HG03442 (cell line): ENCODE measurements around the gene SLC9A9.
"Not testable (repeated sequence)": the region's sequence is repeated elsewhere in the genome, so short reads cannot be mapped to it uniquely, and the experiment has no call there.

Source experiments
- ATAC-seq: cut with Tn5 transposase; IDR thresholded peaks from one replicate; pipeline ENCODE4 v1.9.1; 2021; ENCODE audit warnings: mild to moderate bottlenecking, moderate library complexity; ENCODE audit not compliant: unreplicated experiment

Gene SLC9A9

DNA sequence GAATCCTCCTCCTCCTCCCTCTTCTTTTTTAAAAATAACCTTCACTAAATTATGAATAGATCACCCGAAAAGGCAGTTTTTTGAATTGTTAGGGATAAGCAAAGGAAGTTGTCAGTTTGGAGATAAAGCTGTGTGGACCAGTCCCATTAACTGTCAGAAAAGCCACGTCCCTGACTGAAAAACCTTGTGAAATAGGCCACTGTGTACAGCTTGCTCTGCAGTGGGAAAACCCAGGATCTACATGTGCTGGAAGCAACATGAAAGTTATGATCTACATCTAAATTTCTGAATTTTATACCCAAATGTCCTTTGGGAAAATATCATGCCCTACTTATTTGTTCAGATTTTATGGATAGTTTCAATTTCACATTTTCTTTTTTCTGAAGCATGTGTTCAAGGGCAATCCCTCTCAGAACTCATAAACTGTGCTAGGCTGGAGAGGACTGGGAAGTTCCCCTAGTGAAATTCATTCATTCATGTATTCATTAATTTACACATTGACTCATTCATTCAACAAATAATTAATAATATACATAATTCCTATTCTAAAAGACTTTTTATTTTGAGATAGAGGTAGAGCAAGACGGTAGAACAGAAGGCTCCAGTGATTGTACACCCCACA lies 149.5 kb downstream of the SLC9A9 start:
- no peak for ATAC-seq

DNA sequence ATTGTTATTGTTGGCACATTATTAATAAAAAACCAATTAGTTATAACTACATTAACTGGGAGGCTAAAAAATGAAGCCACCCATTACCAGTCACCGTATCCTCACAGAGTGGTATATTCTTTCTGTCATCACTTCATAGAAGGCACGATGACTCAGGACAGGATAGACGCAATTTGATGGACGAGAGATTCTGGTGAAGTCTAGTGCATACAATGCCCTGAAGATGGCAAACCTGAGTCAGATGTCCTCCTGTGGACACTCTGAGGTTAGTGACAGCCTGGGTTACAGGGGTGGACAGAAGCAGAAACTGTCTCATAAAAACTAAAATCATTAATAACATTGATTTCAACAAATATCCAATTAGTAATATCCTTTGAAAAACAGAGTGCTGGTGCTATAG lies 150.3 kb downstream of the SLC9A9 start:
- no peak for ATAC-seq

DNA sequence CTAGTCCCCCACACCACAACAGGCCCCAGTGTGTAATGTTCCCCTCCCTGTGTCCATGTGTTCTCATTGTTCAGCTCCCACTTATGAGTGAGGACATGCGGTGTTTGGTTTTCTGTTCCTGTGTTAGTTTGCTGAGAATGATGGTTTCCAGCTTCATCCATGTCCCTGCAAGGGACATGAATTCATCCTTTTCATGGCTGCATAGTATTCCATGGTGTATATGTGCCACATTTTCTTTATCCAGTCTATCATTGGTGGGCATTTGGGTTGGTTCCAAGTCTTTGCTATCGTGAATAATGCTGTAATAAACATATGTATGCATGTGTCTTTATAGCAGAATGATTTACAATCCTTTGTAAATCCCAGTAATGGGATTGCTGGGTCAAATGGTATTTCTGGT lies 152.9 kb downstream of the SLC9A9 start:
- ATAC-seq = not testable (repeated sequence)

DNA sequence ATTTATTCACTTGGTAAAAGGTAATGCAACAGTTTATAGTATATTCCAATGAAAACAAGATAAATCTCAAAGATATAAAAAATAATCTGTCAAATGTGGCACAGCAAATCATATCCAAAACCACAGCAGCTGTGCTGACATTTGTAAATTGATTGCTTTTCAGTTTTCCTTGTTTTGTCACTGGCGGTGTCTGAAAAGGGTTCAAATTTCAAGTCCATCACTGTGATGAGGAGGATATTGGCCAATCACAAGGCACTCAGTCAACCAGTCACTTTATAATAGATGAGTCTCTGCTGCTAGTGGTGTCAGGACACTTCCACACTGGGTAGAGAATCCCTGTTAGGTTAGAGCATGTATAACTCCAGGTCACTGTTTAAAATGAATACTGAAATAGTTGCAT lies 154.8 kb downstream of the SLC9A9 start:
- ATAC-seq = no peak

DNA sequence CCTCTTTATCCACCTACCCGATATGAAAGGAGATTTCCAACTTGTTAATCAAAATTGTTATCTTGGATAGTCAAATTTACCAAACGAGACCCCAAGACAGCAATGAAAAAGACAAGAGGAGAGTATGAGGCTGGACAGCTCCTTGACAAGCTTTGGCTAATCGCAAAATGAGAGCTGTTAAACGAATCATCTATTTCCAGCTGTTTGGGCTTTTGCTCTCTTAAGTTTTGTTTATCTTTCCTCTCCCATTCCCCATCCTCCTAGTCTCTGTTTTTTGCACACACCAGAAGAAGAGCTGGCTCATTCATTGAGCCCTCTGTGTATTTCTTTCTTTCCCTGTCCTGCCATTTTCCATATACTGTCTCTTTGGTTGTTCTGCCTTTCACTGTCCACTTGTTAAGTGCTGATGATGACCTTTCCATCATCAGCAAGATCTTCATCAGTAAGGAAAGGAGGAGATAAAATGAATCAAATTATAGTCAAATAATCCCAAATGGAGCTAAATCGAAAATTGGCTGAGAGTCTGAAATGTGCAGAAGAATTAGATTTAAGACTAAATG lies 161.6 kb downstream of the SLC9A9 start:
- ATAC-seq = no peak

DNA sequence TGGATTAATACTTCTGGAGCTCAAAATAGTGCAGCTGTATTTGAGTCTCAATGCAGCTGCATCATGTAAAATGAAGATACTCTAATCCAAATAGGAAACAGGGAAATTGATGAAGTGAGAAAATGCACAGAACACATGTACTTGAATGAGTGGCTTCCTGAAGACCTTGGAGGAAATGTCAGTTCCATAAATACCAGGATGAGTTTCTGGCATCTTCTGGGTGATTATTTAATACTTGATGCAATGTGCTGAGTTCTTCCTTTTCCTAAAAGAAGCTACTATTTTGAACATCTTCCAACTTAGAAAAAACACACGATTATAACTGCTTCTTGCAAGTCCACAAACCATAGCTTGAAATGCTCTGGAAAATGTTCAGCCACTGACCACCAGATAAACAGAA lies 162.8 kb downstream of the SLC9A9 start:
- ATAC-seq = no peak

DNA sequence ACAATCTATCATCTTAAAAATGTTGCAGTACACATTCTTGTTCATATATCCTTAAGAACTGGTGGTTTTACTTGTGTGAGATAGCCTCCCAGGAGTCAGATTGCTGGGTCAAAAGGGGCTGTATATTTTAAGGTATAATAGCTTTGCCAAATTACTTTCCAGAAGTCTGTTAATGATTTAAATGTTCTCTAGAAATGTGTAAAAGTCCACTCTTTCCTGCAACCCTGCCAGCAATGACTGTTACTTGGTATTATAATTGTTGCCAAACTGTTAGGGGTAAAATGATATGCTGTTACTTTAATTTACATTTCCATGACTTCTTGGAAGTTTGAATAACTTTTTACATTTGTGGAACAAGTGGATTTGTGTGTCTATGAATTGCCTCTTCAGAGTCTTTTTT lies 170.8 kb downstream of the SLC9A9 start:
- no peak for ATAC-seq

DNA sequence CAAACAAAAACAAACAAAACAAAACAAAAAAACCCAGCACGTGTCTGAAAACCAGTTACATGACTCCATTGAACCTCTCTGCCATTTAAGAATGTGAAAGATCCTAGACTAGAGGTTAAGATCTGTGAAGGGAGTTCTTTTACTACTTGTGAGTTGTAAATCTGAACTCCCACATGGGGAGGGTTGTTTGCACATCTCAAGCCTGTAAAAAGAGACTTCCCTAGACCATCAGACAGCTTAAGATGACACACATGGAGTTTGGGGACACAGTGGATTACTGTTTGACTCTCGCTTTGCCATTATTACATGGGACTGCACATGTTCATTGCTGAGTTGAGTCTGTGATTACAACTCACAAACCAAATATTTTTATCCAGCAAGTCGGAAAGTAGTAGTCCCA lies 171.5 kb downstream of the SLC9A9 start:
- ATAC-seq = no peak

DNA sequence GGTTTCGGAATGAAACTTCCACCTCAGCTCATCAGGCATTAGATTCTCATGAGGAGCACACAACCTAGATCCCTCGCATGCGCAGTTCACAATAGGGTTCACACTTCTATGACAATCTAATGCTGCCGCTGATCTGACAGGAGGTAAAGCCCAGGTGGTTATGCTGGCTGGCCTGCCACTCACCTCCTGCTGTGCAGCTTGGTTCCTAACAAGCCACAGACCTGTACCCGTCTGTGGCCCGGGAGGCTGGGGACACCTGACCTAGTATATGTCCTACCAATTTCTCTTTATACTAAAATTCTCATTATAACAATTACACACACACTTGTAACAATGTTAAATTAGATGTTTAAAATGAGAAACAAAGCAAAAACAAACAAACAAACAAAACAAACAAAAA lies 172.2 kb downstream of the SLC9A9 start:
- no peak for ATAC-seq

DNA sequence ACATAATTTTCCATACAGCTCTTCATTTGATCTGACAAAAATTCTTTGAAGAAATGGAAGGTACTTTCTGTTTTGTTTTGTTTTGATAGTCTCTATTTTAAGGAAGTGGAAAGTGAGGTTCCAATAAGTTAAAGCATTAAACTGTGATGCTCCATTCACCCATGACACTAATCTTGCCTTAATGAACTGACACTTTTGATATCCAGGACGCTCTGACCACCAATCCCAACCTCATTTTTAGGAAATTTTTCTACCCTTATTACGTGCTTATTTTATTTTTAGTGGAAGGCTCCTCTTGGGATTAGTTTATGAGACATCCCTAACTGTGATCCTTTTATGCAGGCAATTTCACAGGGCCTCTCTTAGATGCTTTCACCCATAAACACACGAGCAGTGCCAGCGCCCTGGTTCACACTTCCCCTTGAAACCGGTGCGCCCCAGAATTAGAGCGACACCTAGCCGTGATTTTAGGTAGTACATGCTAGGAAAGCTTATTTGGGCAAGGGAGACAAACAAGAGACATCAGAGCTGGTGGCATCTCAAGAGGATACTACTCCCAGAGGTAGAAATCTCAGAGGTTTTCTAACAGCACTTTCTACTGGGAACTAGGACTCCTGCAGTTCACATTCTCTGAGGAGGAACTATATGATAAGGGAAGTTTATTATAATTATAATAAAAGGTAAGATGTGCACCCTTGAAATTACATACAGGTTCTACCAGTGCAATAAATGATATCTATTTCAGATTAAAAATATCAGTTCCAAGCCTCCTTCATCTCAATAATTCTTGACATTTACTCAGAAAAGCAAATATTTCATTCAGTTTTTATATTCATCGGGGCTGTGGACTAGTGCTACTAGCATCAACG lies 173.9 kb downstream of the SLC9A9 start:
- peak; percentile 57 for ATAC-seq

DNA sequence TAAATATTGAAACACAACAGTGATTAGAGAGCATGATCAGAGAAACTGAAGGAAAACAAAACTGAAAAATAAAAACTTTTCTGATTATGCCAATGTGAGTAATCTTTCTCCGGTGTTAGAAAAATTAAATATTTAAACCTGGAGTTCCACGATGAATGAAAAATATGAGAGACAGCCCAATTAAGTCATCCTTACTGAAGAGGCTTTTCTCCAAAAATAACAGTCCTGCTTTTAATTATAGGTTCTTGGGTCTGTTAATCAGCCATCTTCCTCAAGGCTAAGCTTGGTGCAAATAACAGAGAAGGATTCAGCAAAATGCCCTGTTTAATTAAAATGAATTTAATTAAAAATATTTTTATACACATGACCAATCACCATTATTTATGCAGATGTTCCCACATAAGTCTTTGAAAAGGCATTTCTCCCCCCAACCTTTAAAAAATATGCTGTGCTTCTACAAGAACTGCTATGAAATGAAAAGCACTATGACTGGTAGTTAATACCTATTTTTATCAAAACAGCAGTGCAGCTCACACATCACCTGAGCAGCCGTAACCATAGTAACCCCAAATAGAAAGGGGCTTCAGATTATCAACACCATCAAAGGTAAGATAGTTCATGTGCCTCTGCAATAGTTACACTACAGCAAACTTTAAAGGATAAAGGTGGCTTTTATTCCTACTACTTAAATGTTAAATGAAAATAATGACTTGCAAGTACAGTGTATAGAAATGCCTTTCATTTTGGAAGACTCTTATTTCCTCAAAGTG lies 175.7 kb downstream of the SLC9A9 start:
- ATAC-seq = no peak

DNA sequence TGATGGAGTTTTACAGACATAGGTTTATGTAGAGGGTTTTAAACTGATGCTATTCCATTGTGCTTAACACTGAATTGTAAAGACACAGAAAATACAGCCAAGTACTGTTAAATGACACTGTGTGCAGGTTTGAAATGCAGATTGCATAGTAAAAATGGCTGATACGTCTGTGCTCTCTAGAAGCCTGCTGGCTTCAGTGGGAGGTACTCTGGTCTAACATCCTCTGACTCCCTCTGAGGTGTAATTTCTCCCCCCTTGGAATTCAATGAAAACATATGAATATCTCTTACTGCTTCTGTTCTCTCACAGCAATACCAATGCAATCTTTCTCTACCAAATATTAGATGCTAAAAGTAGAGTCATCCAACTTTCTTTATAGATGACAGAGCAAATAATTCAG lies 176.6 kb downstream of the SLC9A9 start:
- no peak for ATAC-seq

DNA sequence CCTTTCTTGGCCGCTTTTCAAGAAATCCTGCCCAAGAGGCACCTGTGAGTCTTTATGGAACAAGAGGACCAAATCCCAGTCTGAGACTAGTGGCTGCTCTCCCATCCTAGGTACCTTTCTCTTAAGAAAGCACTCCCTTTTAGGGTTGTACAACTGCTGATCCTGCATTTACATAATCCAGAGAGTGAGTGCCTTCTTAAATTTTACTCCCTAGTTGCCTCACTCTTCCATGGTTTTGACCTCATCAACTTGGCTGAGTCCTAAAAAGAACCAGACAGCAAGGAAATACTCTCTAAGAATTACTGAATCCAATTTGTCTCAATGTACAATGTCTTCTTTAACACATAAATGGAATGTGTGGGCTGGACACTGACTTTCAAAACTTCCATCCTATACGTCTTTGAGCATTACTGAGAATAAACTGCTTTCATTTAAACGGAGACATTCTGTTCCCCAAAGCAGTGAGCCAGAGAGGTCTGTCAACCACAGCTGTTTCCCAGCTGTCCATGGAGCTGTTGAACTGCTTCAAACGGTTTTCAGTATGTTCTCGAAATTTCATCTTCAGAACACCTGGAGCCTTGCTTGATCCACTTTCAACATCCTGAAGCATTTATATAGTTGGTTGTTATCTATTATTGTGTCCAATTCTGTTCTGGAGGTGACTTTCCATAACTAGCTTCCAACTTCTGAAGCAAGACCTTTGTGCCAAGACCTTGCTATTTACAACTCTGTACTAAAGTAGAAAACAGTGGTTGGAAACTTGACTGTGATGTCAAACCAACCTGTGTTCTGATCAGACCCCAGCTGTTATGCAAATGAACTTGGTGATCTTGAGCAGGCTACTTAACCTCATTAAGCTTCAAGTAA lies 179.1 kb downstream of the SLC9A9 start:
- peak; percentile 90 for ATAC-seq

DNA sequence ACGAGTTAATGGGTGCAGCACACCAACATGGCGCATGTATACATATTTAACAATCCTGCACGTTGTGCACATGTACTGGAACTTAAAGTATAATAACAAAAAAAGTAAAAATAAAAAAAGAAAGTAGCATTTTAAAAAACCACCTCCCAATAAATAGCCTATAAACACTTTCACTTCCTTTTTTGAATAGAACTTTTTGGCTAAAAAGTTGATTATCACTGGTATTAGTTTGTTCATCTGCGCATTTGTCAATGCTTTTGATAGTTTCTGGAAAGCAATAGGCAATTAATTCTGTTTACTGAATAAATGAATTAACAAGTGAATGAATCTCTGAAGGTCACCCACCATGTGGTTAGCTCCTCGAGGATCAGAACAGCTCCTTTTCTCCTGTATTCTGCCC lies 179.9 kb downstream of the SLC9A9 start:
- ATAC-seq = no peak

DNA sequence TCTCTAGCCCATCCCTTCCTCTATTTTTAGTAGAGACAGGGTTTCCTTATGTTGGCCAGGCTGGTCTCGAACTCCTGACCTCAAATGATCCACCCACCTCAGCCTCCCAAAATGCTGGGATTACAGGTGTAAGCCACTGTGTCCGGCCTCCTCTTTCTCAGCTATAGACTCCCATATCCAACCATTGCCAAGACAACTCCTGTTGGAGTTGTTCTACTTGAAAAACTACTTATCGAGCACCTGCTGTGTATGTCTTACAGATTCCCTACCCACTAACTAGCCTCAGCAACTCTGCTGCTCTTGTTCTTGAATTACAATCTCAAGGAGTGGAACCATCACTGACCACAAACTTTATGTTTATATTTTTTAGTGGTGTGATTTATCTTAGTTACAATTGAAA lies 186.6 kb downstream of the SLC9A9 start:
- ATAC-seq = no peak

DNA sequence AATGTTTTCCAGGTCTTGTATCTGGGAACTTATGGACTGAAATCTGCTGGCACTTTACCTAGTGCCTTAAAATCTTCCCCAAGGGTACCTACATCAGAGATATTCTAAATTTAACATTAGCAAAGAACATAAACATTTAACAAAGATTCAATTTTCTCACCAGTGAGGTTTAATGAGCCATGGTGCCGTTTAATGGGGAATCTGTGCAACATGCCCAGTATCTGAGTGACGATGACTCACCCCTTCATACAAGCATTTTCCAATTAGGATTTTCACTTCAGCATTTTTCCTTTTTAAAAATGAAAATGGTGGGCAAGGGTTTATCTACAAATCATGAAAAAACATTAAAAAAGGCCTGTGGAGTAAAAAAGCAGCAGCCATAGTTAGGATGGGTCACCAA lies 189.4 kb downstream of the SLC9A9 start:
- ATAC-seq = no peak

DNA sequence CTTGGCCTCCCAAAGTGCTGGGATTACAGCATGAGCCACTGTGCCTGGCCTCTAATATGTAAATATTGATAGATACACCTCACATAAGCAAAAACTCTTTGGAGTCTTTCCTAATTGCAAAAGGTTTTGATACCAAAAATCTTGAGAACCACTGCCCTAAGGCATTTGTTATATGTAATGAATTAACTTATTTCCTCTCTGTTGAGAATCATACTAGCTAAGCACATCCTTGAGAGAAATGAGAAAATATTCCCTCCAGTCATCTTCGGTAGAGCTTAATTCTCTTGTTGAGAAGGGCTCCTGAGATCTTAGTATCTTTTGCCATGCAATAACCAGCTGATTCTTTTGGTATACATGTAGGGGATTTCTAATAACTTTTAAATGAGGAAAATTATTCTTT lies 190.2 kb downstream of the SLC9A9 start:
- no peak for ATAC-seq

DNA sequence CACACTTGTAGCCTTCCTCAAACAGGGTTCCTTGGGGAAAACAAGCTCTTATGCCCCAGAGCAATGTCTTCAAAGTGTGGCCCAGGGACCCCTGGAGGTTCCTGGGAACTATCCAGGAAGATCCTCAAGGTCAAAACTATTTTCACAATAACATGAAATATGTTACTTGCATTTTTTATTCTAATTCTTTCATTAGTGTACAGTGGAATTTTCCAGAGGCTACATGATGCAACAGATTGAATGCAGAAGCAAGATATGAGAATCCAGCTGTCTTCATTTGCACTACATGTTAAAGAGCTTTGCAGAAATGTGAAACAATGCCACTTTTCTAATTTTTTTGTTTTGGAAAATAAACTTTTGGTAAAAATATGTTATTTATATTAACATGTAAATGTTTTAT lies 190.9 kb downstream of the SLC9A9 start:
- no peak for ATAC-seq

DNA sequence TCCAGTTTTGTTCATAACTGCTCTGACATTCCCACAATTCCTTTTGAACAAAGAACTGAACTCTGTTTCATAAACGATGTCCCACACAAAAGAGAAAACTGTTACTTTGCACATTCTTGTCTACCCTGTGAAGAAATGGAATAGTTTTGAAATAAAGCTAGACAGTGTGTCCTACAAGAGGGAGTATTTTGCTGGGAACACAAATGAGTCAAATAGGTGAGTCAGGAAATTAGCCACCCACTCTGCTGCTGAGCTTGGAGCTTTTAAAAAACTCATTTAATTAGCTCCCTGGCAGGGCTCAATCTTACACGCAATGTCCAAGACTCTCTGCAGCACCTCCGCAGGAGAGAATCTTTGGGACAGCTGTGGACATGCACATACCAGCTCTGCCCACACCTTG lies 193.4 kb downstream of the SLC9A9 start:
- ATAC-seq = no peak

DNA sequence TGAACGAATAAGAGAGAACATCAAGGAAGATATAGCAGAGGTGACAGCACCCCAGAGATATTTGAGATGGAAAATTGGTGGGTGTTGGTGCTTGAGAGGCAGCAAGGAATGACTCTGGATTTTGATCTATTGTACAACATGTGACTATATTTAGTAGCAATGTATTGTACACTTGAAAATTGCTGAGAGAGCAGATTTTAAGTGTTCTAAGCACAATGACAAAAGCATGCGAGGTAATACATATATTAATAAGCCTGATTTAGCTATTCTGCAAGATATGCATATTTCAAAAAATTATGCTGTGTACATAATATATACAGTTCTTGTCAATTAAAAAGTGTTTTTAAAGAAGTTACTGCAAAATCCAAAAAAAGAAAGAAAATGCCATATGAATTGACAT lies 194.3 kb downstream of the SLC9A9 start:
- ATAC-seq = no peak

DNA sequence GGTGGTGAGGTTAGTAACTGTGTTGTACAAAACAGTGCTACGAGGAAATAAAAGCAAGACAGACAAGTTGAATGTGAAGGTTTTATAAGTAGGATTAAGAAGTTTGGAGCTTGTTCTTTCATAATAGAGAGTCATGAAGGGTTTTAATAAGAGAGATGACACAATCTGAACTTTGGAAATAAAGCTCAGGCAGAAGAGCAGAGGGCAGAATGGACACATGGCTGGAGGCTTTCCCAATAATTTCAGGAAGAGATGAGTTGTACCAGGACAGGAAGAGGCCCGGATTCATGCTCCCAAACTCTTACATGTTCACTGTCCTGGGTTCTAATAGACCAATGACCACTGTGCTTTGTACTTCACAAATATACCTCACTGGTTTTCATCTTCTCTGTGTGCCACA lies 194.8 kb downstream of the SLC9A9 start:
- ATAC-seq = no peak
